Dendritic cell treated with granulocyte-macrophage colony-stimulating factor and Interleukin-4, amounts not matched to agents 40 ng/mL and 50 ng/mL, for 4 days (primary cell): ENCODE measurements around the gene ZBTB20.
"Not testable (repeated sequence)": the region's sequence is repeated elsewhere in the genome, so short reads cannot be mapped to it uniquely, and the experiment has no call there.

ENCODE experiments used
- H3K27ac Mint-ChIP-seq: one replicate; pipeline ENCODE4 v1.8.0; 2022; ENCODE audit warnings: mild to moderate bottlenecking, mixed read lengths
- H3K27me3 Mint-ChIP-seq: one replicate; pipeline ENCODE4 v1.8.0; 2022; ENCODE audit warnings: mild to moderate bottlenecking, mixed read lengths
- H3K36me3 Mint-ChIP-seq: one replicate; pipeline ENCODE4 v1.8.0; 2022; ENCODE audit warnings: low read depth, mixed read lengths
- H3K4me1 Mint-ChIP-seq: one replicate; pipeline ENCODE4 v1.8.0; 2022; ENCODE audit warnings: low read depth, mixed read lengths
- H3K4me3 Mint-ChIP-seq: one replicate; pipeline ENCODE4 v1.8.0; 2022; ENCODE audit warnings: mild to moderate bottlenecking, moderate library complexity, mixed read lengths
- H3K9me3 Mint-ChIP-seq: one replicate; pipeline ENCODE4 v1.8.0; 2022; ENCODE audit warnings: mixed read lengths
- intact Hi-C: fragments of 100-400 bp; cut with micrococcal nuclease; formaldehyde crosslinking; loops from one replicate; pipeline ENCODE4 v1.15.0; 2022

ZBTB20 gene

DNA sequence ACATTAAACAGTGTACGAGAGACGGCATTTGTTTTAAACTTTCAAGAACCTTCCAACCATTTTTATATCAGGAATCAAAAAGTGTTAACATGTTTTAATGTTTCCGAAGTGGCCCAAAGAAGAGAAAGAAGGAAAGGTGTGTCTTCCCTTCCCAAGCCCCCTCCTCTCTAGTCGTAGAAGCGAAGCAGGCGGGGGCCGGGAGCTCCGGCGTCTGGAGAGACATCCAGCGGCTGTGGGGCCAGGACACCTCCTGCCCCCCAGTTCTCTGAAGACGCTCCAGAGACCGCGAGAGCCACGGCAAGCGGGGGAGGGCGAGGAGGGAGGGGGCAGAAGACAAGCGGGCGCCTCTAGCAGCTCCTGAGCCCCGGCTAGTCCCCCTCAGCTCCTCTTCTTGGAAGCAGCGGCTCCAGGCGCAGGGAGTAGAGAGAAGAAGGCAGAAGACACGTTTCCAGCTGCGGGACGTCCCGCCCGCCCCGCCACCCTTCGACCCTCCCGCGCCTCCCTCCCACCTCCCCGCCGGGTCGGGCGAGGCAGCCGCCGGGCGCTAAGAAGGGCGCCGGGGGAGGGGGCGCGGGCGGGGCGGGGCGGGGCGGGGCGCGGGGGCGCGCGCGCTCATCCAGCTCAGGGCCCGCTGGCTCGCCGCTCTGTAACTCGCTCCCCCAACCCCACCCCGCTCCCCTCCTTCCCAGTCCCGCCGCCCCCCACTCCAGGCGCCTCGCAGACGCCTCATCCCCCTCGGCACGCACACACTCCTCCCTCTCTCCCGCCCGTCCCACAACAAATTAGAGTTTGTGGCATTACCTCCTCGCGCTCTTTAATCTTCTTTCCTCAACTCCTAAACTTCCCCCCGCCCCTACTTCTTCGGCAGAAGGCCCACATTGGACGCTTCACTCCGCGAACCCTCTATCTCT is at the start of gene ZBTB20:
Gene ZBTB20 (minus strand): TSS at position 871 of the 911 bp plus-strand sequence.
- intact Hi-C loops: loop anchor here (10.0 kb wide), 2 partner anchors 1092 to 1402 kb away; partner anchors contain the start of genes ATP6V1A, CCDC191, NAA50 and QTRT2
- H3K9me3 Mint-ChIP-seq: no peaks in the 10 kb centered on the region

GRCh38 chr3:115194476-115194875 is 47.4 kb upstream of the ZBTB20 start:
- Mint-ChIP-seq H3K27me3 (no peaks in the 10 kb centered on the region), H3K9me3 (peaks cover 8% of the 10 kb centered on the region), H3K4me3 (no peak overlapping the region), H3K27ac (no peak overlapping the region), H3K36me3 (no peaks in the 10 kb centered on the region), H3K4me1 (no peaks in the 10 kb centered on the region)
- intact Hi-C loops: no loop called here

More for the DNA sequence above, at the start of gene ZBTB20:
- H3K4me1 Mint-ChIP-seq: peaks cover 5% of the 10 kb centered on the region
- peak within 1 kb of the TSS; percentile 97 for H3K4me3 Mint-ChIP-seq
- H3K27me3 Mint-ChIP-seq: no peaks in the 10 kb centered on the region
- H3K27ac Mint-ChIP-seq: peak within 1 kb of the TSS; percentile 97
- H3K36me3 Mint-ChIP-seq: peaks cover 19% of the 10 kb centered on the region

GRCh38 chr3:115190747-115191146 is 43.7 kb upstream of the ZBTB20 start:
- H3K36me3 Mint-ChIP-seq: no peaks in the 10 kb centered on the region
- H3K9me3 Mint-ChIP-seq: peaks cover 8% of the 10 kb centered on the region
- H3K27ac Mint-ChIP-seq: no peak overlapping the region
- no peak overlapping the region for H3K4me3 Mint-ChIP-seq
- intact Hi-C loops: no loop called here
- no peaks in the 10 kb centered on the region for H3K27me3 Mint-ChIP-seq
- peaks cover 13% of the 10 kb centered on the region for H3K4me1 Mint-ChIP-seq

- intact Hi-C loops: no loop called here
- peak overlapping the region; percentile 27 for H3K4me3 Mint-ChIP-seq
- H3K4me1 Mint-ChIP-seq: peaks cover 13% of the 10 kb centered on the region
- H3K27me3 Mint-ChIP-seq: no peaks in the 10 kb centered on the region
- H3K9me3 Mint-ChIP-seq: peaks cover 8% of the 10 kb centered on the region
- H3K36me3 Mint-ChIP-seq: no peaks in the 10 kb centered on the region
- no peak overlapping the region for H3K27ac Mint-ChIP-seq
These were observed 40.2 kb upstream of the ZBTB20 start for GRCh38 chr3:115187149-115187757.

DNA sequence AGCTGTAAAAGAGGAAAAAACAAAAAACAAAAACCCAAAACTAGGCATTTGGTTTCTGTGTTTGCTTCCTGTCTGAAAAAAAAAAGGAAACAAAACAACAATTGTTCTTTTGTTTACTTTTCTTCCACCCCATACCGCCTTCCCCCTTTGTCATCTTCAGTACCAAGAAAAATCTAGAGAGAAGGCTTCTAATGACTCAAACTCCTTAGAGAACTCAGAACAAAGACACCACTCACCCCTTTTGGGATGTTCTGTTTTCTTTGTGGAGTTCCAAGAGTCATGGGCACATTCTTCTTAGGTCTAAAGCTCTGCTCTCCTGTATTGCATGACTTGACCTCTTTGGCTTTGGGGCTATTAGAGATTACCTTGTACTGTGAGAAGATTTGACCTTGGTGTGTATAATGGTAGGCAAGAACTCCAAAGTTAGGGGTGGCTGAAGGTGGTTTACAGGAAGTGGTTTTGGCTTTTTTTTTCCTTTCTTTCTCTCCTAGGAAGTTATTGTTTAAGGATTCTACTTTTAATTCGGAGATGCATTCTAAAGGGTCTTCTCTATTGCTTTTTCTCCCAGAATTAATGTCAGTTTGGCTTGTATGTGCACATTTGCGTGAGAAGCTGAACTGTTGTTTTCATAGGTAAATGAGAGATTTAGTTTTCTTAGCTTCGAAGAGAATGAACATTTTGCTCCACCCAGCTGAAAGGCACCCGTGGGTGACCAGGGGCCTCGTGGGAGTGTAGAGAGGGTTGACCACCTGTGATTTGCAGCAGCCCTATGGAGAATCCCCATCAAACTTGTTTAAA is 39.5 kb upstream of the ZBTB20 start:
- Mint-ChIP-seq H3K4me1 (peaks cover 13% of the 10 kb centered on the region), H3K36me3 (no peaks in the 10 kb centered on the region), H3K4me3 (peak overlapping the region; percentile 27), H3K9me3 (peaks cover 8% of the 10 kb centered on the region), H3K27ac (no peak overlapping the region), H3K27me3 (no peaks in the 10 kb centered on the region)
- intact Hi-C loops: no loop called here

DNA sequence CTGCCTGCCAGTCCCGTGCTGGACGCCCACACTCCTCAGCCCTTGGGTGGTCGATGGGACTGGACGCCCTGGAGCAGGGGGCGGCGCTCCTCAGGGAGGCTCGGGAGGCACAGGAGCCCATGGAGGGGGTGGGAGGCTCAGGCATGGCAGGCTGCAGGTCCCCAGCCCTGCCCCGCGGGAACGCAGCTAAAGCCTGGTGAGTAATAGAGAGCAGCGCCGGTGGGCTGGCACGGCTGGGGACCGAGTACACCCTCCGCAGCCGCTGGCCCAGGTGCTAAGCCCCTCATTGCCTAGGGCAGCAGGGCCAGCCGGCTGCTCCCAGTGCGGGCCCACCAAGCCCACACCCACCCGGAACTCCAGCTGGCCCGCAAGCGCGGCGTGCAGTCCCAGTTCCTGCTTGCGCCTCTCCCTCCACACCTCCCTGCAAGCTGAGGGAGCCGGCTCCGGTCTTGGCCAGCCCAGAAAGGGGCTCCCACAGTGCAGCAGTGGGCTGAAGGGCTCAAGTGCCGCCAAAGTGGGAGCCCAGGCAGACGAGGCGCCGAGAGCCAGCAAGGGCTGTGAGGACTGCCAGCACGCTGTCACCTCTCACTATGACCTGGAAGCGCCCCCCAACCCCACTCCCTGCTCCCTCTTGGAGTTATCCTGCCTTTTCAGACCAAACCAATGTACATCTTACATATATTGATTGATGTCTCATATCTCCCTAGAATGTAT is 37.9 kb upstream of the ZBTB20 start:
- intact Hi-C loops, H3K9me3 Mint-ChIP-seq, H3K36me3 Mint-ChIP-seq, H3K4me3 Mint-ChIP-seq, H3K27me3 Mint-ChIP-seq, H3K27ac Mint-ChIP-seq: not testable (repeated sequence)
- peaks cover 13% of the 10 kb centered on the region for H3K4me1 Mint-ChIP-seq

GRCh38 chr3:115178930-115179329 is 31.8 kb upstream of the ZBTB20 start:
- intact Hi-C loops, H3K9me3 Mint-ChIP-seq, H3K4me1 Mint-ChIP-seq, H3K36me3 Mint-ChIP-seq, H3K27ac Mint-ChIP-seq, H3K27me3 Mint-ChIP-seq, H3K4me3 Mint-ChIP-seq: not testable (repeated sequence)

DNA sequence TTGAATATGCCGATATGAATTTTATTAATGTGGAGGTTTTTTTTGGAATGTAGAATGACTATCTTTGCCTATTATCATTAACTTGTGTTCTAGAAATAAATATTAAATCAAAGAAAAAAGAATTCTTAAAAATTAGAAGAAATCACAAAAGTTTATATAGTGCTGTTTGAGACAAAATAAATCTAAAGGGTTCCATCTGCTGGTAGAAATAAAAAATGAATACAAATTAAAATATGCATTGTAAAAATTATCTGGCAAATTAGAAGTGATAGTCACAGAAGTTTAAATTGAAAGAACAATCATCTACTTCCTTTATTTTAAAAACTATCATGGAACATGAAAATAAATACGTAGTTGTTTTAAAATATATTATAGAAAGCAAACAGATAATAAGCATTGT is 22.7 kb upstream of the ZBTB20 start:
- no peak overlapping the region for H3K4me3 Mint-ChIP-seq
- intact Hi-C loops: loop anchor here (5.0 kb wide), 2 partner anchors 133 to 343 kb away; no protein-coding TSS in a partner anchor
- H3K27me3 Mint-ChIP-seq: no peaks in the 10 kb centered on the region
- no peak overlapping the region for H3K27ac Mint-ChIP-seq
- H3K9me3 Mint-ChIP-seq: no peaks in the 10 kb centered on the region
- H3K36me3 Mint-ChIP-seq: no peaks in the 10 kb centered on the region
- no peaks in the 10 kb centered on the region for H3K4me1 Mint-ChIP-seq

DNA sequence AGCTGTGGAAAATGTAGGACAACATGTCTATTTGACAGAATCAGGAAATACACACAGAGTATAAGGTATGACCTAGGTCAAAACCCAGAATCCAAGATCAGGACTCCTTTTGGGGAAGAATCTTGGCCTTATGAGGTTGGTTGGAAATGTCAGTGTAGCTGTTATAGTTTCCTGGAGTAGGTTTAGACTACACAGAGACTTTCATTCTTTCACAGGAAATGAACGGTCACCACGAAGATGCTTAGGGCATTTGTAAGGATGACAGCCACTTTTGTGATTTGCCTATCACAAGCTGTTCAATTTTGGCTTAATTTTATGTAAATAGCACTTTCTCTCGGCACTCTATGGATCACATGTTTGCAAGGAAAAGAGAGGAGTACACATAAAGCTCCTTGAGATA is 18.6 kb upstream of the ZBTB20 start:
- no peaks in the 10 kb centered on the region for H3K9me3 Mint-ChIP-seq
- H3K36me3 Mint-ChIP-seq: no peaks in the 10 kb centered on the region
- no peaks in the 10 kb centered on the region for H3K27me3 Mint-ChIP-seq
- H3K4me3 Mint-ChIP-seq: no peak overlapping the region
- H3K27ac Mint-ChIP-seq: no peak overlapping the region
- no peaks in the 10 kb centered on the region for H3K4me1 Mint-ChIP-seq
- intact Hi-C loops: loop anchor here (2.0 to 5.0 kb wide), 3 partner anchors 73 to 338 kb away; no protein-coding TSS in a partner anchor

DNA sequence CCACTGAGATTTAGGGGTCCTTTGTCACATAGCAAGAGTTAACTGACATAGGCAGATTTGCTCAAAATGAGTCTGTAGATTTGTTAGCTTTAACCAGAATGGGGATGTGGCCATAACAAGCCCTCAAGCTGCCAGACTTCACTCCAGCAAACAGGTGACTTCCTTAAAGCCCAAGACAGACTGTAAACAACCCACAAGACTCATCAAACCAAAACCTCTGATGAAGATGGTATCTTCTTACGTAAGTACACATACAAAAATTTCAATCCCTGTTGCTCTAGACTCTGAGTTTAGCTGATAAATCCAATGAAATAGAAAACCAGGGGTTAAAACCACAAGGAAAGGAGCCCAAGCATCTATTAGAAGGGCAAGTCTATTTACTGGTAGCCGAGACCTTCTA is 18.2 kb upstream of the ZBTB20 start:
- intact Hi-C loops: loop anchor here (5.0 kb wide), 2 partner anchors 128 to 338 kb away; no protein-coding TSS in a partner anchor
- Mint-ChIP-seq H3K27ac (no peak overlapping the region), H3K4me3 (no peak overlapping the region)

DNA sequence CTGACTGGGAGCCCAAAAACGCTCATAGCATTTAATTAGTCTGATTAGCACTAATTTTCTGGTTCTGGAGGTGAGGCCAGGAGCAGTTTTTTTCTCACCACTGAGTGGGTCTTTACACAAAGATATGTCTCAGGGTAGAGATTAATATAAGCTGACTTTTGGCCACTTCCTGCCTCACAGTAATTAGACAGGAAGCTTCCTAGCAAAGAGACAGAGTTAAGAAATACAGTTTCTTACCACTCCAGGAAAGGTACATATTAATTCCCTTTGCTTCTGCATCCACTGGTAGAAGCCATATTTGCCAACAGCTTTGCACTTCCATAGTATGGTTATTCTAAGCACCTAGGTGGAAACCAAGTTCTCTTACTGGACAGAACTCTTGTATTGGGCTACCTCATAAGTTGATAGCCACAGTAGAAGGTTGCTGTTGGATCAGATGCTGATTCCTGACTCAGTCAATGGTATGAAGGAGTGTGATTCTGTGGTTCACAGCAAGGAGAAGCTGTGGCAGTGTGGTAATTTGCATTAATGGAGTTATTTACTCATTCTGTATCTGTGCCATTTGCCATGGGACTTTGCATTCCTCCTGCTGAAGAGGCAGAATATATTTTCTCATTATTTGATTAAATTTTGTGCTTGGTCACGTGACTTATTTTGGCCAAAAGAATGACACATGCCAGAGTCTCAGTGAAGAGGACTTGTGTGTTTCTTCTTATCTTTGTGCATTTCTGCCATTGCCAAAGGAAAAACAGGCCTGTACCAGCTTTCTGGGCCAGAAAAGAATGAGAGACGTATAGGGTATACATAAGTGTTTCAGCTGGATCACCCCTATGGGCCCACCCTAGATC is 17.5 kb upstream of the ZBTB20 start:
- intact Hi-C loops: loop anchor here (5.0 kb wide), 2 partner anchors 127 to 337 kb away; no protein-coding TSS in a partner anchor
- no peaks in the 10 kb centered on the region for H3K4me1 Mint-ChIP-seq
- no peaks in the 10 kb centered on the region for H3K9me3 Mint-ChIP-seq
- no peak overlapping the region for H3K4me3 Mint-ChIP-seq
- no peaks in the 10 kb centered on the region for H3K36me3 Mint-ChIP-seq
- H3K27ac Mint-ChIP-seq: no peak overlapping the region
- no peaks in the 10 kb centered on the region for H3K27me3 Mint-ChIP-seq

More for the DNA sequence above, 18.2 kb upstream of the ZBTB20 start:
- Mint-ChIP-seq H3K4me1 (no peaks in the 10 kb centered on the region), H3K36me3 (no peaks in the 10 kb centered on the region), H3K27me3 (no peaks in the 10 kb centered on the region), H3K9me3 (no peaks in the 10 kb centered on the region)

DNA sequence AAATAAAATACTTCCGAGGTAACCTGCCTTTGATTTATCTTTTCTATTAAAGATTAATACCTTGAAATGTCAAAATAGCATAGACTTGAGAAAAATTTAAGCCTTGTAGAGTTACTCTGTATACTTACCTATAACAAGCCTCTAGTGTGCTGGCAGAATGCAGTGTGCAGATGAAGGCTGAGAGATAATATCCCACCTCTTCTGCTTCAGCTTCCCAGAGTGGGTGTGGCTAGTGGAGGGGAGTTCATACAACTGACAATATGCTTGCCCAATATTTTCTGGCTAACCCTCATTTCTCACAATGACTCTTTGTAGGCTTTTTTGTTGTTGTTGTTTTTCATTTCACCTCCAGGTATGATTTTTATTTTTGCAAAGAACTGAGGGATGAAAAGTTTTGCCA is 15.7 kb upstream of the ZBTB20 start:
- Mint-ChIP-seq H3K4me3 (no peak overlapping the region), H3K4me1 (no peaks in the 10 kb centered on the region), H3K27me3 (no peaks in the 10 kb centered on the region), H3K36me3 (no peaks in the 10 kb centered on the region), H3K27ac (no peak overlapping the region), H3K9me3 (no peaks in the 10 kb centered on the region)
- intact Hi-C loops: no loop called here
